ENCODE measurements around the gene PGS1.

PGS1 gene

GRCh38 chr17:78375401-78376151 is 2.9 kb upstream of the PGS1 start:
- CTCF ChIA-PET = interaction anchor here (1.9 to 6.6 kb wide), 3 partner anchors 12 to 46 kb away, joined by 5 to 36 read pairs (median 17); partner anchors contain the start of gene SOCS3
- no peak for DNase-seq (ENCODE audit: extremely low spot score)
- POLR2A ChIA-PET = no interaction called here

GRCh38 chr17:78376161-78376560 is 2.3 kb upstream of the PGS1 start:
- no peak for TF ChIP-seq CTCF (IDR thresholded peaks at IDR 0.05; ENCODE audit: control extremely low read depth, extremely low read depth, low read depth, missing control alignments)
- POLR2A ChIA-PET = no interaction called here
- CTCF ChIA-PET = interaction anchor here (1.1 to 6.6 kb wide), 5 partner anchors 12 to 46 kb away, joined by 3 to 36 read pairs (median 6); partner anchors contain the start of gene SOCS3
- no peak for DNase-seq (ENCODE audit: extremely low spot score)

More at GRCh38 chr17:78375401-78376151, 2.9 kb upstream of the PGS1 start:
- no peak for TF ChIP-seq CTCF (IDR thresholded peaks at IDR 0.05; ENCODE audit: control extremely low read depth, extremely low read depth, low read depth, missing control alignments)

GRCh38 chr17:78377858-78378224 is 608 bp upstream of the PGS1 start:
- ChIA-PET POLR2A (no interaction called here), CTCF (interaction anchor here (1.6 to 6.6 kb wide), 3 partner anchors 14 to 44 kb away, joined by 6 to 36 read pairs (median 17); partner anchors contain the start of gene SOCS3)
- no peak for DNase-seq (ENCODE audit: extremely low spot score)
- TF ChIP-seq CTCF (IDR thresholded peaks at IDR 0.05; ENCODE audit: control extremely low read depth, extremely low read depth, low read depth, missing control alignments) = no peak

- CTCF ChIA-PET = interaction anchor here (0.9 to 4.9 kb wide), 4 partner anchors 13 to 62 kb away, joined by 3 to 47 read pairs (median 4); no protein-coding TSS in a partner anchor
- no peak for TF ChIP-seq CTCF (IDR thresholded peaks at IDR 0.05; ENCODE audit: control extremely low read depth, extremely low read depth, low read depth, missing control alignments)
- no peak for DNase-seq (ENCODE audit: extremely low spot score)
- POLR2A ChIA-PET = interaction anchor here (0.6 kb wide), 1 partner anchor 19 kb away, joined by 6 read pairs; the partner anchor contains the start of gene SOCS3
These were observed 662 bp downstream of the PGS1 start for GRCh38 chr17:78379131-78379491.

GRCh38 chr17:78380370-78380769 is 1.9 kb downstream of the PGS1 start:
- POLR2A ChIA-PET = no interaction called here

More at GRCh38 chr17:78380370-78380769, 1.9 kb downstream of the PGS1 start:
- DNase-seq (ENCODE audit: extremely low spot score) = no peak
- CTCF ChIA-PET = interaction anchor here (4.9 kb wide), 1 partner anchor 17 kb away, joined by 47 read pairs; no protein-coding TSS in a partner anchor
- no peak for TF ChIP-seq CTCF (IDR thresholded peaks at IDR 0.05; ENCODE audit: control extremely low read depth, extremely low read depth, low read depth, missing control alignments)
